Esophagus squamous epithelium (tissue), 4 donors: ENCODE data around the gene TRPC6.

Experiments used
- CTCF ChIP-seq, 6 experiments: fragments of 450-650 bp in 4 of 6; fragments of 200-600 bp in 2 of 6; sonication (generic) in 2 of 6; IDR thresholded peaks; one replicate each; pipeline ENCODE4 v1.5.1; 2016 to 2019; ENCODE audit warnings: antibody characterized with exemption in 6 of 6, mild to moderate bottlenecking in 4 of 6, moderate library complexity in 4 of 6
- POLR2A ChIP-seq, 4 donors: fragments of 450-650 bp; IDR thresholded peaks; one replicate each; pipeline ENCODE4 v1.6.1; 2017; ENCODE audit warnings: antibody characterized with exemption in 4 of 4, mild to moderate bottlenecking in 4 of 4, moderate library complexity in 3 of 4

- TF ChIP-seq CTCF (IDR thresholded peaks at IDR 0.05) (no peak), POLR2A (IDR thresholded peaks at IDR 0.05) (no peak)
These were observed 28.7 kb upstream of the TRPC6 start for GRCh38 chr11:101612481-101612880.
